ENCODE measurements around the gene NTRK2. TPM values are rescaled to one million over a fixed set of nuclear protein-coding genes. Genes with fewer than 3 reads are reported as not detected.

NTRK2 gene
- total RNA-seq, 1 donor from 2014 or later, result 0.46 TPM

- no peak for TF ChIP-seq CTCF (conservative IDR thresholded peaks at IDR 0.05; ENCODE audit: low read depth, low read length)
- no peak overlapping the region for H3K4me3 ChIP-seq (ENCODE audit: low read depth, low read length)
- no peak for DNase-seq (ENCODE audit: low read depth)
Measured at GRCh38 chr9:84679571-84679970, 10.0 kb downstream of the NTRK2 start.

GRCh38 chr9:84681516-84682285 is 12.2 kb downstream of the NTRK2 start:
- H3K4me3 ChIP-seq (ENCODE audit: low read depth, low read length), result no peak overlapping the region
- DNase-seq (ENCODE audit: low read depth), result no peak
- no peak for TF ChIP-seq CTCF (conservative IDR thresholded peaks at IDR 0.05; ENCODE audit: low read depth, low read length)

GRCh38 chr9:84686068-84686467 is 16.5 kb downstream of the NTRK2 start:
- TF ChIP-seq CTCF (conservative IDR thresholded peaks at IDR 0.05; ENCODE audit: low read depth, low read length), result no peak
- H3K4me3 ChIP-seq (ENCODE audit: low read depth, low read length), result no peak overlapping the region
- no peak for DNase-seq (ENCODE audit: low read depth)

GRCh38 chr9:84688956-84689355 is 19.4 kb downstream of the NTRK2 start:
- TF ChIP-seq CTCF (conservative IDR thresholded peaks at IDR 0.05; ENCODE audit: low read depth, low read length), result no peak
- no peak overlapping the region for H3K4me3 ChIP-seq (ENCODE audit: low read depth, low read length)
- no peak for DNase-seq (ENCODE audit: low read depth)

GRCh38 chr9:84691634-84692033 is 22.1 kb downstream of the NTRK2 start:
- no peak overlapping the region for H3K4me3 ChIP-seq (ENCODE audit: low read depth, low read length)
- no peak for TF ChIP-seq CTCF (conservative IDR thresholded peaks at IDR 0.05; ENCODE audit: low read depth, low read length)
- DNase-seq (ENCODE audit: low read depth), result no peak

GRCh38 chr9:84694248-84694647 is 24.7 kb downstream of the NTRK2 start:
- no peak for DNase-seq (ENCODE audit: low read depth)
- no peak overlapping the region for H3K4me3 ChIP-seq (ENCODE audit: low read depth, low read length)
- no peak for TF ChIP-seq CTCF (conservative IDR thresholded peaks at IDR 0.05; ENCODE audit: low read depth, low read length)

GRCh38 chr9:84697042-84697441 is 27.5 kb downstream of the NTRK2 start:
- no peak overlapping the region for H3K4me3 ChIP-seq (ENCODE audit: low read depth, low read length)
- TF ChIP-seq CTCF (conservative IDR thresholded peaks at IDR 0.05; ENCODE audit: low read depth, low read length), result no peak
- DNase-seq (ENCODE audit: low read depth), result no peak

Data from epithelial cell of proximal tubule (primary cell).